Measurements from ENCODE around the gene GOLGA6L9. TPM values are rescaled to one million over a fixed set of nuclear protein-coding genes. Genes with fewer than 3 reads are reported as not detected.
"Not testable (repeated sequence)": the region's sequence is repeated elsewhere in the genome, so short reads cannot be mapped to it uniquely, and the experiment has no call there.

The GOLGA6L9 gene
- total RNA-seq, 1 experiment from 2014 or later: 3.9 TPM

- not testable (repeated sequence) for H3K79me1 ChIP-seq (ENCODE audit: insufficient read depth, low read depth, low read length, poor library complexity, severe bottlenecking); H3K4me3 Mint-ChIP-seq; H3K23ac ChIP-seq (ENCODE audit: insufficient read length, low read depth, low read length); H4K8ac ChIP-seq (replicated peaks; ENCODE audit: insufficient read length, low read depth, low read length); H3K4me1 ChIP-seq (ENCODE audit: insufficient read depth, low read length); H3K36me3 Mint-ChIP-seq (ENCODE audit: insufficient read depth in 1 of 3, low read depth in 3 of 3); H2BK5ac ChIP-seq (ENCODE audit: insufficient read length, low read length); H3K18ac ChIP-seq (ENCODE audit: insufficient read length, low read depth, low read length); H3K4me1 Mint-ChIP-seq; H3T11ph ChIP-seq (ENCODE audit: low read length); H2AK5ac ChIP-seq (ENCODE audit: insufficient read length, low read length); H3K14ac ChIP-seq (ENCODE audit: insufficient read depth, low read length); H2BK120ac ChIP-seq (ENCODE audit: low read depth, low read length, poor library complexity, severe bottlenecking); H4K20me1 ChIP-seq (ENCODE audit: control insufficient read depth, insufficient read depth, insufficient read length); H3K9me3 ChIP-seq (ENCODE audit: control insufficient read depth, low read depth, low read length); H2BK15ac ChIP-seq (ENCODE audit: low read depth, low read length); H3K27me3 ChIP-seq (ENCODE audit: insufficient read depth, low read length); H2AFZ ChIP-seq (ENCODE audit: low read length); H4K91ac ChIP-seq (ENCODE audit: insufficient read length, low read depth, low read length); H3K23me2 ChIP-seq (ENCODE audit: insufficient read length, low read depth, low read length, poor library complexity, severe bottlenecking); H3K27ac Mint-ChIP-seq; H3K4me2 ChIP-seq (ENCODE audit: insufficient read depth, insufficient read length, low read length); H3K79me2 ChIP-seq (ENCODE audit: insufficient read depth, low read length); H4K5ac ChIP-seq (ENCODE audit: insufficient read length, low read depth, low read length); H3K27ac ChIP-seq (ENCODE audit: insufficient read length, low read depth, low read length); H3K9me3 Mint-ChIP-seq; DNase-seq; H2BK12ac ChIP-seq (ENCODE audit: insufficient read length, low read depth, low read length); H3K4ac ChIP-seq (ENCODE audit: low read depth, low read length); H3K56ac ChIP-seq (ENCODE audit: insufficient read length, low read depth, low read length); H3K9ac ChIP-seq (ENCODE audit: extremely low read depth, insufficient read length, low read length); H2BK20ac ChIP-seq (ENCODE audit: low read depth, low read length, poor library complexity, severe bottlenecking); H3K27me3 Mint-ChIP-seq (ENCODE audit: low read depth)
- TF ChIP-seq CTCF (conservative IDR thresholded peaks at IDR 0.05): peak; percentile 31; the same call in 2 of the 3 replicates
- no CpG with 5 or more reads among the region's 32 CpGs for WGBS (ENCODE audit: extremely low coverage, insufficient read length, low lambda C conversion rate)
Observed at GRCh38 chr15:82445420-82445819, 15.8 kb downstream of the GOLGA6L9 start.

GRCh38 chr15:82457336-82457735 lies 27.7 kb downstream of the GOLGA6L9 start:
- H2BK15ac ChIP-seq (ENCODE audit: low read depth, low read length); H3K4me3 Mint-ChIP-seq; H3K56ac ChIP-seq (ENCODE audit: insufficient read length, low read depth, low read length); H4K8ac ChIP-seq (replicated peaks; ENCODE audit: insufficient read length, low read depth, low read length); H3K27me3 ChIP-seq (ENCODE audit: insufficient read depth, low read length); H4K20me1 ChIP-seq (ENCODE audit: control insufficient read depth, insufficient read depth, insufficient read length); H3K79me2 ChIP-seq (ENCODE audit: insufficient read depth, low read length); H3K9ac ChIP-seq (ENCODE audit: extremely low read depth, insufficient read length, low read length); H2BK20ac ChIP-seq (ENCODE audit: low read depth, low read length, poor library complexity, severe bottlenecking); H2AFZ ChIP-seq (ENCODE audit: low read length); H3K9me3 ChIP-seq (ENCODE audit: control insufficient read depth, low read depth, low read length); H3K23ac ChIP-seq (ENCODE audit: insufficient read length, low read depth, low read length); H3K4me2 ChIP-seq (ENCODE audit: insufficient read depth, insufficient read length, low read length); H2BK120ac ChIP-seq (ENCODE audit: low read depth, low read length, poor library complexity, severe bottlenecking); H2BK12ac ChIP-seq (ENCODE audit: insufficient read length, low read depth, low read length); H3K14ac ChIP-seq (ENCODE audit: insufficient read depth, low read length); H3K27me3 Mint-ChIP-seq (ENCODE audit: low read depth); H3K9me3 Mint-ChIP-seq; H3K23me2 ChIP-seq (ENCODE audit: insufficient read length, low read depth, low read length, poor library complexity, severe bottlenecking); H3K27ac Mint-ChIP-seq; H3K4ac ChIP-seq (ENCODE audit: low read depth, low read length); H3K18ac ChIP-seq (ENCODE audit: insufficient read length, low read depth, low read length); H3K4me1 ChIP-seq (ENCODE audit: insufficient read depth, low read length); H3K27ac ChIP-seq (ENCODE audit: insufficient read length, low read depth, low read length); H4K5ac ChIP-seq (ENCODE audit: insufficient read length, low read depth, low read length); H3K36me3 Mint-ChIP-seq (ENCODE audit: insufficient read depth in 1 of 3, low read depth in 3 of 3); H3K79me1 ChIP-seq (ENCODE audit: insufficient read depth, low read depth, low read length, poor library complexity, severe bottlenecking); DNase-seq; H2AK5ac ChIP-seq (ENCODE audit: insufficient read length, low read length); H4K91ac ChIP-seq (ENCODE audit: insufficient read length, low read depth, low read length); H2BK5ac ChIP-seq (ENCODE audit: insufficient read length, low read length); H3T11ph ChIP-seq (ENCODE audit: low read length); H3K4me1 Mint-ChIP-seq: not testable (repeated sequence)
- no CpG with 5 or more reads among the region's 4 CpGs for WGBS (ENCODE audit: extremely low coverage, insufficient read length, low lambda C conversion rate)

All from H9 (cell line).